Nucleus accumbens (tissue), 56 donors: Measurements from ENCODE around the gene DAB1.
A peak's percentile ranks its signal among the peaks of the same experiment; 100 is the strongest.

ENCODE experiments used
- DNase-seq, 56 donors: peaks; one replicate each; lab custom pipeline; 2025; lab: John Stamatoyannopoulos, UW

Gene DAB1

DNA sequence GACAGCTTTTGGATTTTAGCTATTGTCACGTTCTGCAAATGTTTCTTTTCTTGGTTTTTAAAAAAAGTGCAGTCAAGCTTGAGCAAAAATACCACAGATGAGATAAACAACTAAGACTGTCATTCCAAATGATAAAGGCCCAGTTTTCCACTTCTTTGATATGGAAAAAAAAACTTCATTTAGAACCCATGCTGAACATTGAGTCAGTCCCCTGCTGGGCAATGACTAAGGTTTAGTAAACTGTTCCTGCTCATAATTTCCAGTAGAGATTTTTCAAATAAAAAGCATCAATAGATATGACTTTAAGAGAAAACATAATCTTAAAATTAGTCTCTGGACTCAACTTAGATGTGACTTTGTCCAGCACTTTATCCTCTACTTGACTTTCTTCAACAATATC, 290.2 kb downstream of the DAB1 start:
- no peak for DNase-seq

DNA sequence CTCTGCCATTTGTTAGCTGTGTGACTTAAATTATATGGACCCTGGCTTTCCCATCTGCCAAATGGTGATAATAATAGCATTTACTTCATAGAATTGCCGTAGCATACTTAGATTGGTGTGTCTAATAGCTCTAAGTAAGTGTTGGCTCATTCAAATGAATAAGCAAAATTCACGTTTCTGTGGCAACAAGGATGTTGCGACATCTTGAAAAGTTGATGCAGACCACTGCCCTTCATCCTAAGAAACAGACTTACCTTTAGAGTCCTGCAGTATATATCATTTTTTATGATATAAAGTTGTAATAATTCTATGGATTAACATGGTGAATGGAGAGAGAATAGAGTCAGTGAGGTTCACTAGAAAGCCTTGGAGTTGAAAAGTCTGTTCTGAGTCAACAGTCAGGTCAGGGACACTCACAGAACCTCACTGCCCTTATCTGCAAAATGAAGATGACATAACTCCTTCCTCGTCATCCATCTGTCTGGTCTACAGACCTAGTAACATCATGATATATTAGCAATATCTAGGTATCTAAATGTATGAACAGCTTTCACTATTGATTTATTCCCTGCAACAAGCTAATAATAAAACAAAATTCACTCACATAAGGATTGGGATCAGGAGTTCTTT, 290.8 kb downstream of the DAB1 start:
- DNase-seq = no peak

DNA sequence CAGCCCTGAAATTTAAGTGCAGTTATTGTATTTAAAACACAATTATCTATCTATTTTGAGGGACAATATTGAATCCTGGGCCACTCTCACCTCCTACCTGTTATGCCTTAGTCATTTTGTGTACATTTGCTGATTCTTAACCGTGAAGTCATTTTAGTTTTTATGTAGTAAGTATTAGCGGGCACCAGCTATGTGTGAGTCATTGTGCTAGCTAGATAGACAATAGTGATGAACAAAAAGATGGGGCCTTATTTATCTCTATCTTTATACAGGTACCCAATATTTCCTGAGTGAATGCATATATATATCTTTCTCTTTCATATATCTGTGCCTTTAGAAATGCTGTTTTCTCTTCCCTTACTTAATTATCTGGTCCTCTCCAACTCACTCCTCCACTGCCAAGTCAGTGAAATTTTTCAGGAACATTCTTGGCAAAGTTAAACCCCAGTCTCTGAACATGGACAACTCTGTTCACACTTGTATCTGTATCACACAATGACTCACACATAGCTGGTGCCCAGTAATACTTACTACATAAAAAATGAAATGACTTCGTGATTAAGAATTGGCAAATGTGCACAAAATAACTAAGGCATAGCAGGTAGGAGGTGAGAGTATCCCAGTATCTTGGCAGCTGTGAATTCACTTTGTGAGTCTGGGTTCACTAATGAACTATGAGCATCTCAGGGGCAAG, 292.0 kb downstream of the DAB1 start:
- DNase-seq = no peak

- DNase-seq = no peak
These were observed 292.6 kb downstream of the DAB1 start for GRCh38 chr1:57131257-57131656.

- no peak for DNase-seq
These were observed 294.0 kb downstream of the DAB1 start for GRCh38 chr1:57129865-57130264.

DNA sequence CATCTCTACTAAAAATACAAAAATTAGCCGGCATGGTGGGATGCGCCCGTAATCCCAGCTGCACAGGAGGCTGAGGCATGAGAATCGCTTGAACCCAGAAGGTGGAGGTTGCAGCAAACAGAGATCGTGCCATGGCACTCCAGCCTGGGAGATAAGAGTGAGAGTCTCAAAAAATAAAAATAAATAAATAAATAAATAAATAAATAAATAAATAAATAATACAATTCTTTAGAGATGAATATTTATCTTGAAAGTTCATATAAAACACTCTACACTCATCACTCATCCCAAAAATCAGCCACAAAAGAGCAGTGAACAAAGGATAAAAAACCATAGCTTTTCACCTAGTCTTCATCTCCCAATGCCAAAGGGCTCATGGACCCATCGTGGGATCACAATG, 295.9 kb downstream of the DAB1 start:
- DNase-seq = no peak

DNA sequence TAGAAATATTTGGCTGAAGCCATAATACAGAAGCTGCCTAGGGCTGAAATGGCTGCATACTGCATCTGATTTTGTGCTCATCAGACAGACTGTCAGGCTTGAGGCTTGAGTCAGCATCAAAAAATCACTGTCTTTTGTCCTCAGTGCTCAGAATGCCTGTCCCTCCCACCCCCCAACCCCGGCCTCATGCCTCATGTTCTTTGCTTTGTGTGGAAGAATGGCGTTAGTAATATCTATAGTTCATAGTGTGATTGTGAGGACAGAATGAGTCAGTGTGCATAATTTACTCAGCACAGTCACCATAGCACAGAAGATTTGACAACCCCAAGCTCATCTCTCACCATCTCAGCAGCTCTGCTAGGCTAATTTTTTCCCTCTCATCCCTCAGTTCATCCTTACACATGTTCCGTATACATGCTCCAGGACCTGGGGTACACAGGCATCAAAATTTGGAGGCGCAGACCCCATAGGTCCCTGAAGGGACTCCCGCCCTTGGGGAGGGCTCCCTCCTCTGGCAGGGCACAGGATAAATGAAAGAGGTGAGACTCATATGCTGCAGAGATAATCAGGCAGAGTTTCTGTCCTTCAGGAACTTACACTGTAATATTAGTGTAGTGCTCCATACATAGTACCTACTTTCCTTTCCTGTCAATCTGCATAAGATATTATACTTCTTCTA, 299.0 kb downstream of the DAB1 start:
- peak in 5 of 56 donors; percentile 1 to 16 (median 6) for DNase-seq

- DNase-seq = no peak
These were observed 299.7 kb downstream of the DAB1 start for GRCh38 chr1:57124170-57124569.

DNA sequence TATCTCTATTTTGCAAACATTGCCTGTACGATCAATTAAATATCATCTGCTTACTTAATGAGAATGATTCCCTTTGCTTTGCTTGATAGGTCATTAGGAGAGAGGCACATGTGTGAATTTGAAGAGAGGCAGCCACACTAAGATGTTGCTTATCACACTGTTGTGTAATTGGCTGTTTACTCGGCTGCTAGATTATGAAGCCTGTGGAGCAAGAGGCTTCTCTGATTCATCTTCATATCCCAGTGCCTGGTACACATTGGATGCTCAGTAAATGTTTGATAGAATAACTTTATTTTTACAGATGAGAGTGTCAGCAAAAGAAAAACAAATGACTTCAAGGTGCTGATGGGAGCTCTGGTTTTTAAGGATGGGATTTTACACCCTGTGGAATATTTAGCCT, 301.8 kb downstream of the DAB1 start:
- no peak for DNase-seq

GRCh38 chr1:57118948-57119603, 304.8 kb downstream of the DAB1 start:
- DNase-seq = no peak

GRCh38 chr1:57117753-57118152, 306.1 kb downstream of the DAB1 start:
- DNase-seq = no peak

- no peak for DNase-seq
These were observed 307.0 kb downstream of the DAB1 start for GRCh38 chr1:57116871-57117270.

DNA sequence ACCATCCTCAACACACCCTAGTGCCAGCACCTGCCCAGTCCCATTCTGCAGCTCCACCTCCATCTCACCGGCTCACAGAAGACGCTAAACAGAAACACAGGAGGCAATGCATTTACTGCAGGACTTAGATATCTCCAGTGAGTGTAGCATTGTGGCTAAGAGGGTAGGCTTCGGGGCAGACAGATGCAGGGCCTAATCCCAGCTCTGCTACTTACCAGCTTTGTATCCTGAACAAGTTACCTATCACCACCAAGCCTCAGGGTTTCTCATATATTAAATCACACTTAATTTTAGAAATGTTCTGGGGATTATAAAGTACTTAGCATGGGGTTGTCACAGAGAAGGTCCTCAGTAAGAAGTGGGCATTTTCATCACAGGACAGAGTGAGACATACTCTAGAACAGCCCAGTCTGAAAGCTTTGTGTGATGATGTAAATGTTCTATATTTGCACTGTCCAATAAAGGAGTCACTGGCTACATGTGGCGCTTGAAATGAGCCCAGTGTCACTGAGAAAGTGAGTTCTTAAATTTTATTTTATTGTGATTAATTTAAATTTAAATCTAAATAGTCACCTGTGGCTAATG, 308.7 kb downstream of the DAB1 start:
- DNase-seq = no peak

GRCh38 chr1:57112148-57112547, 311.7 kb downstream of the DAB1 start:
- DNase-seq = no peak

DNA sequence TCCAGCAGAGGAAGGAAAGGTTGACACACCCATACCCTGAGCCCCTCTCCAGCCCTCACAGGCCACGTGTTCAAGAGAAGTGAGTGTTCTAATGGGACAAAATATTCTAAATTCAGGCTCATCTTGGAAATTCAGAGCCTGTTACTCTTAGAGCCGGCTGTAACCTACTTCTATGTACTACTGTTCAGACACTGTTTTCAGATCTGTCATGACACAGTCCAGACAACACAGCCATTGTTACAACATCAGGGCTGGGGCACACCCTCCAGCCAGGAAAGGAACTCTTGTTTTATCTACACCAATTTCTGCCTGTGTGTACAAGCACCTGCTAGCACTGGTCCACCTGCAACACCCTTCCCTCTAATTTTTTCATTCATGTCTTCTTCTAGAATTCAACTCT, 312.7 kb downstream of the DAB1 start:
- DNase-seq = no peak

DNA sequence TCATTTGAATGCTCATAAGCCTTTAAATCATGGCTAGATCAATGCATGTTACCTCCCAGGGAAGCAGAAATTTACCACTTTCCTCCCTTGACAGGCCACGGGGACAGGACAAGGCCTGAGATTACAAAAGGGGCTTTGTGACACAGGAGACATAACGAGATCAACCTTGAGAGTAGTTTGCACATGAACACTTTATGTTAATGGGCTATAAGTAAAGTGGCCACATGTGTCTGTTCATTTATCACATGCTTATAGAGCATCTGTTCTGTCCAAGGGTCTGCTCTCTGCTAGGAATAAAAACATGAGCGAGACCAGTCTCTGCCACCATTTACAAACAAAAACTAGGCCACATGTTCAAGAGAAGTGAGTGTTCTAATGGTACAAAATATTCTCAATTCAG, 314.0 kb downstream of the DAB1 start:
- DNase-seq = no peak

- DNase-seq = no peak
These were observed 314.6 kb downstream of the DAB1 start for GRCh38 chr1:57109247-57109646.

GRCh38 chr1:57106296-57106695, 317.6 kb downstream of the DAB1 start:
- no peak for DNase-seq

- no peak for DNase-seq
These were observed 321.1 kb downstream of the DAB1 start for GRCh38 chr1:57102561-57103326.

DNA sequence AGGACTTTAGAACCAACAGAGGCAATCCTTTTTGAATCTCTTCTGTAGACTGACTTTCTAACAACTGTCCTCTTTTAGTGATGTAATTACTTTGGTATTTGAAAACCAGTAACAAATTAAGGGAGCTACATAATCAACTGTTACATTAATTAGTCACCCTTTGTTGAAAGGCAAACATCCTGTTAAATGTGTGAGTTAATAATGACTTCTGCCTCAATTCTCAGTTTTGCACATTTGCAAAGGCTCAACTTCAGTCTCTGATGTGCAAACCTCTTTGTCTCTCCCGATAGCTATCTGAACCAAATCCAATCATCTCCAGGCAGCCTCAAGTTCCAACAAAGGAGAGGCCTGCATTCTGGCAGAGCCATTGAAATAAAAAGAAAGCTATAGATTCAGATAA, 322.7 kb downstream of the DAB1 start:
- no peak for DNase-seq
